Loucy (cell line): ENCODE results near the gene COLQ.

Experiments used
- H2AFZ ChIP-seq: fragments of 200-600 bp; sonication (generic); 2 replicates; pipeline ENCODE4 v1.6.0; 2016; ENCODE audit warnings: antibody characterized with exemption, mild to moderate bottlenecking, low read length, moderate library complexity
- H3F3A ChIP-seq: fragments of 200-600 bp; 2 replicates; pipeline ENCODE4 v1.6.0; 2016; ENCODE audit warnings: antibody characterized with exemption, low read depth, mild to moderate bottlenecking
- H3K27me3 ChIP-seq: fragments of 200-600 bp; sonication (generic); 2 replicates; pipeline ENCODE4 v1.6.1; 2014; ENCODE audit warnings: low read length, mild to moderate bottlenecking; ENCODE audit not compliant: insufficient read depth, poor library complexity, severe bottlenecking
- H3K36me3 ChIP-seq: fragments of 200-600 bp; sonication (generic); 2 replicates; pipeline ENCODE4 v1.6.1; 2016; ENCODE audit warnings: low read length; ENCODE audit not compliant: insufficient read depth
- H3K4me1 ChIP-seq: fragments of 200-600 bp; sonication (generic); 2 replicates; pipeline ENCODE4 v1.5.1; 2014; ENCODE audit warnings: low read length, mild to moderate bottlenecking; ENCODE audit not compliant: insufficient read depth, poor library complexity, severe bottlenecking
- H3K4me2 ChIP-seq: fragments of 200-600 bp; sonication (generic); 2 replicates; pipeline ENCODE4 v1.6.0; 2014; ENCODE audit warnings: antibody characterized with exemption, low read length, low read depth, mild to moderate bottlenecking; ENCODE audit not compliant: poor library complexity, severe bottlenecking
- H3K4me3 ChIP-seq: fragments of 200-600 bp; sonication (generic); 2 replicates; pipeline ENCODE4 v1.5.1; 2014; ENCODE audit warnings: low read length, mild to moderate bottlenecking, mixed read lengths; ENCODE audit not compliant: poor library complexity, severe bottlenecking
- H3K79me2 ChIP-seq: fragments of 200-600 bp; sonication (generic); 2 replicates; pipeline ENCODE4 v1.6.1; 2014; ENCODE audit warnings: low read length; ENCODE audit not compliant: insufficient read depth
- H3K9ac ChIP-seq: fragments of 200-600 bp; sonication (generic); 2 replicates; pipeline ENCODE4 v1.6.0; 2014; ENCODE audit warnings: mild to moderate bottlenecking, low read depth, low read length, moderate library complexity; ENCODE audit not compliant: poor library complexity, severe bottlenecking
- H3K9me2 ChIP-seq: fragments of 200-600 bp; sonication (generic); replicated peaks from 2 replicates; pipeline ENCODE4 v1.6.1; 2016; ENCODE audit warnings: low read depth, low read length, mixed read lengths
- H3K9me3 ChIP-seq: fragments of 200-600 bp; sonication (generic); 2 replicates; pipeline ENCODE4 v1.6.1; 2014; ENCODE audit warnings: mild to moderate bottlenecking, antibody characterized with exemption, low read length, low read depth; ENCODE audit not compliant: insufficient read depth
- H4K20me1 ChIP-seq: fragments of 200-600 bp; sonication (generic); 2 replicates; pipeline ENCODE4 v1.6.0; 2014; ENCODE audit warnings: antibody characterized with exemption, low read length, mild to moderate bottlenecking; ENCODE audit not compliant: insufficient read depth, poor library complexity, severe bottlenecking
- EZH2phosphoT487 ChIP-seq: fragments of 200-600 bp; IDR thresholded peaks from 2 replicates; pipeline ENCODE4 v1.6.1; 2018; ENCODE audit warnings: antibody characterized with exemption, mild to moderate bottlenecking, moderate library complexity, borderline replicate concordance
- TF ChIP-seq, protein P1 (sequence below): fragments of 200-600 bp; sonication (generic); conservative IDR thresholded peaks from 2 replicates; pipeline ENCODE4 v1.5.1; 2014; ENCODE audit warnings: mild to moderate bottlenecking, antibody characterized with exemption, low read length

The COLQ gene

DNA sequence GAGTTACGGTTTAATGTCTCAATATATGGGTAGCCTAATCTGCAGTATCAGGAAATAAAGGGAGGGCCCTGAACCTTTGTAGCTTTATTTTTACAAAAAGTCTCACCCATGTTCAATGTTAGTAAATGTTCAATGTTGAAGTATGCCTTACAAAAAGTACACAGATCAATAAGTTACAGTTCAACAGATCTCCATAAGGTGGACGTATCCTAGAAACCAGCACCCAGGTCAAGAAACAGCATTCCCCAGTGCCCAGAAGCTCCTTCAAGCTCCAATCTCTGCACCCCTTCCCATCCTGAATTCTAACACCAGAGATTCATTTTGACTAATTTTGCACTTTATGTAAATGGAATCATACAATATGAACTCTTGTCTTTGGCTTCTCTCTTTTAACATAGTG lies 31.3 kb downstream of the COLQ start:
- TF ChIP-seq, protein P1, sequence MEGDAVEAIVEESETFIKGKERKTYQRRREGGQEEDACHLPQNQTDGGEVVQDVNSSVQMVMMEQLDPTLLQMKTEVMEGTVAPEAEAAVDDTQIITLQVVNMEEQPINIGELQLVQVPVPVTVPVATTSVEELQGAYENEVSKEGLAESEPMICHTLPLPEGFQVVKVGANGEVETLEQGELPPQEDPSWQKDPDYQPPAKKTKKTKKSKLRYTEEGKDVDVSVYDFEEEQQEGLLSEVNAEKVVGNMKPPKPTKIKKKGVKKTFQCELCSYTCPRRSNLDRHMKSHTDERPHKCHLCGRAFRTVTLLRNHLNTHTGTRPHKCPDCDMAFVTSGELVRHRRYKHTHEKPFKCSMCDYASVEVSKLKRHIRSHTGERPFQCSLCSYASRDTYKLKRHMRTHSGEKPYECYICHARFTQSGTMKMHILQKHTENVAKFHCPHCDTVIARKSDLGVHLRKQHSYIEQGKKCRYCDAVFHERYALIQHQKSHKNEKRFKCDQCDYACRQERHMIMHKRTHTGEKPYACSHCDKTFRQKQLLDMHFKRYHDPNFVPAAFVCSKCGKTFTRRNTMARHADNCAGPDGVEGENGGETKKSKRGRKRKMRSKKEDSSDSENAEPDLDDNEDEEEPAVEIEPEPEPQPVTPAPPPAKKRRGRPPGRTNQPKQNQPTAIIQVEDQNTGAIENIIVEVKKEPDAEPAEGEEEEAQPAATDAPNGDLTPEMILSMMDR, result no peak
- no peak for TF ChIP-seq EZH2phosphoT487
- Histone ChIP-seq H4K20me1 (no peaks in the 10 kb centered on the region), H3K4me1 (no peaks in the 10 kb centered on the region), H3K9me2 (no peaks in the 10 kb centered on the region), H2AFZ (no peak overlapping the region), H3K4me3 (no peak overlapping the region), H3K36me3 (no peaks in the 10 kb centered on the region), H3F3A (no peaks in the 10 kb centered on the region), H3K9me3 (no peaks in the 10 kb centered on the region), H3K79me2 (no peaks in the 10 kb centered on the region), H3K4me2 (no peak overlapping the region), H3K27me3 (no peaks in the 10 kb centered on the region), H3K9ac (no peak overlapping the region)

DNA sequence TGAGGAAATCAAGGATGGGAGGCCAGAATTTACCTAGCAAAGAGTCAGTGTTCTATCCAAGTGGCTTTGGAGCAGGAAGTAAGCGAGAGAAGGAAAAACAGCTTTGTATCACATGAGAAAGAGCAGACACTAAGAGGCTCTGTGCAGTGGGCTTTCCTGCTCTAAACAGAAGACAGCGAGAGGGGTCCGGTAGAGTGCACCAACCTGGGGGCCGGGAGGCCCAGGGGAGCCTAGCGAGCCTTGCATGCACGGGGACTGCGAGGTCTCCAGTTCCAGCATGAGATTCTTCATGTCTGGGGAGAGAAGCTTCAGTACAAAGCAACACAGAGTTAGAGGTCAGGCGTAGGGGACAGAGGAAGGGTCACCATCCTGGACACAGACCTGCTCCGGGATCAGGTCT lies 33.5 kb downstream of the COLQ start:
- no peaks in the 10 kb centered on the region for H4K20me1 ChIP-seq
- no peaks in the 10 kb centered on the region for H3K36me3 ChIP-seq
- no peak overlapping the region for H2AFZ ChIP-seq
- H3K9me3 ChIP-seq, result no peaks in the 10 kb centered on the region
- no peaks in the 10 kb centered on the region for H3K79me2 ChIP-seq
- H3K4me3 ChIP-seq, result no peak overlapping the region
- TF ChIP-seq, protein P1, result no peak
- no peak for TF ChIP-seq EZH2phosphoT487
- H3K4me1 ChIP-seq, result no peaks in the 10 kb centered on the region
- H3F3A ChIP-seq, result no peaks in the 10 kb centered on the region
- H3K9me2 ChIP-seq, result no peaks in the 10 kb centered on the region
- no peak overlapping the region for H3K9ac ChIP-seq
- H3K4me2 ChIP-seq, result no peak overlapping the region
- no peaks in the 10 kb centered on the region for H3K27me3 ChIP-seq

- Histone ChIP-seq H3K79me2 (no peaks in the 10 kb centered on the region), H3K4me2 (no peak overlapping the region), H3K27me3 (no peaks in the 10 kb centered on the region), H3K36me3 (no peaks in the 10 kb centered on the region), H3K9ac (no peak overlapping the region), H3K4me1 (no peaks in the 10 kb centered on the region), H3K9me2 (no peaks in the 10 kb centered on the region), H3K9me3 (no peaks in the 10 kb centered on the region), H4K20me1 (no peaks in the 10 kb centered on the region), H3K4me3 (no peak overlapping the region), H3F3A (no peaks in the 10 kb centered on the region), H2AFZ (no peak overlapping the region)
- TF ChIP-seq, protein P1, result no peak
- no peak for TF ChIP-seq EZH2phosphoT487
Measured at GRCh38 chr3:15486979-15487378, 34.5 kb downstream of the COLQ start.
